DOHH2 (cell line): ENCODE results near the gene MXD3.
"Not testable (repeated sequence)": the region's sequence is repeated elsewhere in the genome, so short reads cannot be mapped to it uniquely, and the experiment has no call there.

ENCODE experiments used
- H3F3A ChIP-seq: fragments of 200-600 bp; sonication (generic), shearing (Covaris generic); 2 replicates; pipeline ENCODE4 v1.6.0; 2016; ENCODE audit warnings: antibody characterized with exemption, mild to moderate bottlenecking; ENCODE audit not compliant: control insufficient read depth, insufficient read depth
- H3K27ac ChIP-seq: fragments of 200-600 bp; sonication (generic); 2 replicates; pipeline ENCODE4 v1.5.1; 2014; ENCODE audit warnings: low read depth, mild to moderate bottlenecking, low read length, moderate library complexity
- H3K27me3 ChIP-seq: fragments of 200-600 bp; sonication (generic); 2 replicates; pipeline ENCODE4 v1.6.1; 2014; ENCODE audit warnings: mild to moderate bottlenecking, low read length, mixed read lengths; ENCODE audit not compliant: control insufficient read depth
- H3K36me3 ChIP-seq: fragments of 200-600 bp; sonication (generic); 2 replicates; pipeline ENCODE4 v1.6.1; 2014; ENCODE audit warnings: mild to moderate bottlenecking, low read length, moderate library complexity, mixed read lengths; ENCODE audit not compliant: control insufficient read depth
- H3K4me1 ChIP-seq: fragments of 200-600 bp; sonication (generic); 2 replicates; pipeline ENCODE4 v1.6.1; 2014; ENCODE audit warnings: mild to moderate bottlenecking, low read length, mixed read lengths; ENCODE audit not compliant: control insufficient read depth
- H3K4me2 ChIP-seq: fragments of 200-600 bp; sonication (generic); 2 replicates; pipeline ENCODE4 v1.6.0; 2014; ENCODE audit warnings: mild to moderate bottlenecking, low read length, moderate library complexity
- H3K4me3 ChIP-seq: fragments of 200-600 bp; sonication (generic); 2 replicates; pipeline ENCODE4 v1.5.1; 2014; ENCODE audit warnings: mild to moderate bottlenecking, low read length, mixed read lengths
- H3K79me2 ChIP-seq: fragments of 200-600 bp; sonication (generic); 2 replicates; pipeline ENCODE4 v1.6.1; 2014; ENCODE audit warnings: mild to moderate bottlenecking, low read length, mixed read lengths; ENCODE audit not compliant: control insufficient read depth
- H3K9me2 ChIP-seq: fragments of 200-600 bp; sonication (generic); replicated peaks from 2 replicates; pipeline ENCODE4 v1.6.1; 2014; ENCODE audit warnings: mild to moderate bottlenecking, low read length, mixed read lengths; ENCODE audit not compliant: control insufficient read depth
- H3K9me3 ChIP-seq: fragments of 200-600 bp; sonication (generic); 2 replicates; pipeline ENCODE4 v1.6.1; 2014; ENCODE audit warnings: antibody characterized with exemption, low read length, mixed read lengths; ENCODE audit not compliant: control insufficient read depth, insufficient read depth
- H4K20me1 ChIP-seq: fragments of 200-600 bp; sonication (generic); 2 replicates; pipeline ENCODE4 v1.6.0; 2014; ENCODE audit warnings: low read depth, mild to moderate bottlenecking, antibody characterized with exemption, low read length, moderate library complexity; ENCODE audit not compliant: control insufficient read depth, insufficient read depth
- EZH2phosphoT487 ChIP-seq: fragments of 200-600 bp; sonication (generic); IDR thresholded peaks from 2 replicates; pipeline ENCODE4 v1.6.1; 2017; ENCODE audit warnings: borderline replicate concordance, mild to moderate bottlenecking, antibody characterized with exemption, low read length, moderate library complexity, mixed read lengths
- TF ChIP-seq, protein P1 (sequence below): fragments of 200-600 bp; sonication (generic); IDR thresholded peaks from one replicate; pipeline ENCODE4 v1.5.1; 2014; ENCODE audit warnings: antibody characterized with exemption, mild to moderate bottlenecking, low read depth, low read length; ENCODE audit not compliant: poor library complexity, severe bottlenecking

The MXD3 gene

GRCh38 chr5:177344891-177345290 lies 33.2 kb upstream of the MXD3 start:
- peaks cover 58% of the 10 kb centered on the region for H3K36me3 ChIP-seq
- H3K4me2 ChIP-seq, result no peak overlapping the region
- no peak overlapping the region for H3K27ac ChIP-seq
- H3K4me1 ChIP-seq, result peaks cover 18% of the 10 kb centered on the region
- no peaks in the 10 kb centered on the region for H3K9me2 ChIP-seq
- TF ChIP-seq EZH2phosphoT487, result no peak
- TF ChIP-seq, protein P1, sequence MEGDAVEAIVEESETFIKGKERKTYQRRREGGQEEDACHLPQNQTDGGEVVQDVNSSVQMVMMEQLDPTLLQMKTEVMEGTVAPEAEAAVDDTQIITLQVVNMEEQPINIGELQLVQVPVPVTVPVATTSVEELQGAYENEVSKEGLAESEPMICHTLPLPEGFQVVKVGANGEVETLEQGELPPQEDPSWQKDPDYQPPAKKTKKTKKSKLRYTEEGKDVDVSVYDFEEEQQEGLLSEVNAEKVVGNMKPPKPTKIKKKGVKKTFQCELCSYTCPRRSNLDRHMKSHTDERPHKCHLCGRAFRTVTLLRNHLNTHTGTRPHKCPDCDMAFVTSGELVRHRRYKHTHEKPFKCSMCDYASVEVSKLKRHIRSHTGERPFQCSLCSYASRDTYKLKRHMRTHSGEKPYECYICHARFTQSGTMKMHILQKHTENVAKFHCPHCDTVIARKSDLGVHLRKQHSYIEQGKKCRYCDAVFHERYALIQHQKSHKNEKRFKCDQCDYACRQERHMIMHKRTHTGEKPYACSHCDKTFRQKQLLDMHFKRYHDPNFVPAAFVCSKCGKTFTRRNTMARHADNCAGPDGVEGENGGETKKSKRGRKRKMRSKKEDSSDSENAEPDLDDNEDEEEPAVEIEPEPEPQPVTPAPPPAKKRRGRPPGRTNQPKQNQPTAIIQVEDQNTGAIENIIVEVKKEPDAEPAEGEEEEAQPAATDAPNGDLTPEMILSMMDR, result no peak
- no peaks in the 10 kb centered on the region for H3K27me3 ChIP-seq
- peaks cover 89% of the 10 kb centered on the region for H3K79me2 ChIP-seq
- no peaks in the 10 kb centered on the region for H3K9me3 ChIP-seq
- H3F3A ChIP-seq, result 0 out of 2 replicates have a peak, but pooled peaks cover 3% of the 10 kb centered on the region
- H4K20me1 ChIP-seq, result peaks cover 13% of the 10 kb centered on the region; the same call in 1 of the 2 replicates
- no peak overlapping the region for H3K4me3 ChIP-seq

DNA sequence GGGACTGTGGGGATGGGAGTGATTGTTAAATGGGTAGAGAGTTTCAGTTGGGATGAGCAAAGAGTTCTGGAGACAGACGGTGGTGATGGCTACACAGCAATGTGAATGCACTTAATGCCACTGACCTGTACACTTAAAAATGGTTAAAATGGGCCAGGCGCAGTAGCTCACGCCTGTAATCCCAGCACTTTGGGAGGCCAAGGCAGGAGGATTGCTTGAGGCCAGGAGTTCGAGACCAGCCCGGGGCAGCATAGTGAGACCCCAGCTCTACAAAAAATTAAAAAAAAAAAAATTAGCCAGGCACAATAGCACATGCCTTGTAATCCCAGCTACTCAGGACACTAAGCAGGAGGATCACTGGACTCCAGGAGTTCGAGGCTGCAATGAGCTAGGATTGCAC lies 32.1 kb upstream of the MXD3 start:
- H3K4me3 ChIP-seq, result no peak overlapping the region
- no peak overlapping the region for H3K27ac ChIP-seq
- peaks cover 7% of the 10 kb centered on the region for H3K4me1 ChIP-seq
- H4K20me1 ChIP-seq, result peaks cover 4% of the 10 kb centered on the region; the same call in 1 of the 2 replicates
- peaks cover 89% of the 10 kb centered on the region for H3K79me2 ChIP-seq
- H3K4me2 ChIP-seq, result no peak overlapping the region
- 0 out of 2 replicates have a peak, but pooled peaks cover 3% of the 10 kb centered on the region for H3F3A ChIP-seq
- no peak for TF ChIP-seq EZH2phosphoT487
- no peaks in the 10 kb centered on the region for H3K9me2 ChIP-seq
- peaks cover 57% of the 10 kb centered on the region for H3K36me3 ChIP-seq
- no peaks in the 10 kb centered on the region for H3K9me3 ChIP-seq
- H3K27me3 ChIP-seq, result no peaks in the 10 kb centered on the region

- not testable (repeated sequence) for H3K9me3 ChIP-seq, H3F3A ChIP-seq, H3K4me2 ChIP-seq, H4K20me1 ChIP-seq, H3K9me2 ChIP-seq, H3K4me3 ChIP-seq, H3K4me1 ChIP-seq, H3K27ac ChIP-seq, H3K27me3 ChIP-seq
- H3K79me2 ChIP-seq, result peaks cover 86% of the 10 kb centered on the region
- peaks cover 61% of the 10 kb centered on the region for H3K36me3 ChIP-seq
Measured at GRCh38 chr5:177343000-177343399, 31.3 kb upstream of the MXD3 start.

- Histone ChIP-seq H3K36me3 (peaks cover 77% of the 10 kb centered on the region), H3K79me2 (peaks cover 50% of the 10 kb centered on the region)
Measured at GRCh38 chr5:177339107-177339638, 27.5 kb upstream of the MXD3 start.

More at GRCh38 chr5:177339107-177339638, 27.5 kb upstream of the MXD3 start:
- H3K9me3 ChIP-seq, result no peaks in the 10 kb centered on the region
- H3K4me2 ChIP-seq, result no peak overlapping the region
- H3K27me3 ChIP-seq, result no peaks in the 10 kb centered on the region
- H3K27ac ChIP-seq, result no peak overlapping the region
- H3K9me2 ChIP-seq, result no peaks in the 10 kb centered on the region
- TF ChIP-seq, protein P1, result no peak
- no peak for TF ChIP-seq EZH2phosphoT487
- no peaks in the 10 kb centered on the region for H3K4me1 ChIP-seq
- H4K20me1 ChIP-seq, result no peaks in the 10 kb centered on the region
- no peak overlapping the region for H3K4me3 ChIP-seq
- H3F3A ChIP-seq, result no peaks in the 10 kb centered on the region
